Liver (tissue), 9 donors: Measurements from ENCODE around the gene ADAM8. TPM values are rescaled to one million over a fixed set of nuclear protein-coding genes. Genes with fewer than 3 reads are reported as not detected.

ENCODE experiments used
- DNase-seq: peaks from one replicate; pipeline ENCODE4 v3.0.0-alpha.2; 2017; ENCODE audit warnings: low spot score
- H3K27ac ChIP-seq, 2 donors: one replicate each; pipeline ENCODE4 v1.7.0; 2013; ENCODE audit warnings: inconsistent platforms in 2 of 2, low read length in 2 of 2, control low read depth in 1 of 2, low read depth in 1 of 2, mild to moderate bottlenecking in 1 of 2
- H3K27me3 ChIP-seq, 4 donors: one replicate each; pipeline versions ENCODE4 v1.6.1 to v1.7.0; 2013; ENCODE audit warnings: low read length in 3 of 4, inconsistent platforms in 1 of 4, mild to moderate bottlenecking in 1 of 4, moderate library complexity in 1 of 4; ENCODE audit not compliant: control insufficient read depth in 4 of 4, insufficient read depth in 4 of 4
- H3K36me3 ChIP-seq, 4 donors: one replicate each; pipeline versions ENCODE4 v1.6.1 to v1.7.0; 2013; ENCODE audit warnings: low read length in 3 of 4, mild to moderate bottlenecking in 3 of 4, low read depth in 1 of 4, moderate library complexity in 1 of 4; ENCODE audit not compliant: control insufficient read depth in 4 of 4, insufficient read depth in 3 of 4
- H3K4me1 ChIP-seq, 4 donors: one replicate each; pipeline versions ENCODE4 v1.6.1 to v1.7.0; 2013; ENCODE audit warnings: low read length in 3 of 4, mild to moderate bottlenecking in 3 of 4, moderate library complexity in 1 of 4; ENCODE audit not compliant: control insufficient read depth in 4 of 4, insufficient read depth in 4 of 4
- H3K4me3 ChIP-seq, 3 donors: one replicate each; pipeline versions ENCODE4 v1.6.1 to v1.7.0; 2013; ENCODE audit warnings: low read length in 3 of 3, control low read depth in 1 of 3, low read depth in 1 of 3, mild to moderate bottlenecking in 1 of 3
- H3K9ac ChIP-seq, 2 donors: one replicate each; pipeline ENCODE4 v1.7.0; 2013; ENCODE audit warnings: low read length in 2 of 2, mild to moderate bottlenecking in 2 of 2, moderate library complexity in 2 of 2, control low read depth in 1 of 2, low read depth in 1 of 2
- H3K9me3 ChIP-seq, 4 donors: one replicate each; pipeline versions ENCODE4 v1.6.1 to v1.7.0; 2013; ENCODE audit warnings: low read length in 3 of 4; ENCODE audit not compliant: control insufficient read depth in 4 of 4
- ATF3 ChIP-seq: IDR thresholded peaks from 2 replicates; pipeline ENCODE4 v1.6.1; 2016; ENCODE audit warnings: antibody characterized with exemption
- EGR1 ChIP-seq, 2 donors: IDR thresholded peaks; 2 replicates each; pipeline ENCODE4 v1.6.1; 2016 to 2018; ENCODE audit warnings: antibody characterized with exemption in 2 of 2, low read depth in 2 of 2
- FOXA1 ChIP-seq: IDR thresholded peaks from 2 replicates; pipeline ENCODE4 v1.6.1; 2016; ENCODE audit warnings: antibody characterized with exemption
- FOXA2 ChIP-seq: IDR thresholded peaks from 2 replicates; pipeline ENCODE4 v1.6.1; 2016; ENCODE audit warnings: antibody characterized with exemption
- GABPA ChIP-seq, 2 donors: IDR thresholded peaks in 1 of 2; conservative IDR thresholded peaks in 1 of 2; 2 replicates each; pipeline ENCODE4 v1.6.1; 2016; ENCODE audit warnings: antibody characterized with exemption in 2 of 2, mild to moderate bottlenecking in 1 of 2, moderate library complexity in 1 of 2
- HNF4A ChIP-seq, 2 donors: conservative IDR thresholded peaks; 2 replicates each; pipeline ENCODE4 v1.6.1; 2016; ENCODE audit warnings: antibody characterized with exemption in 2 of 2, mild to moderate bottlenecking in 2 of 2
- HNF4G ChIP-seq: IDR thresholded peaks from 2 replicates; pipeline ENCODE4 v1.6.1; 2016; ENCODE audit warnings: antibody characterized with exemption
- JUND ChIP-seq, 2 donors: IDR thresholded peaks; 2 replicates each; pipeline ENCODE4 v1.6.1; 2016; ENCODE audit warnings: antibody characterized with exemption in 2 of 2
- NR2F2 ChIP-seq: IDR thresholded peaks from 2 replicates; pipeline ENCODE4 v1.6.1; 2016; ENCODE audit warnings: antibody characterized with exemption
- RAD21 ChIP-seq, 2 donors: IDR thresholded peaks; 2 replicates each; pipeline ENCODE4 v1.6.1; 2016; ENCODE audit warnings: antibody characterized with exemption in 2 of 2, mild to moderate bottlenecking in 2 of 2
- RXRA ChIP-seq, 2 donors: IDR thresholded peaks; 2 replicates each; pipeline ENCODE4 v1.6.1; 2017 to 2018; ENCODE audit warnings: antibody characterized with exemption in 2 of 2, mild to moderate bottlenecking in 1 of 2
- SP1 ChIP-seq: IDR thresholded peaks from 2 replicates; pipeline ENCODE4 v1.6.1; 2018; ENCODE audit warnings: antibody characterized with exemption, mild to moderate bottlenecking
- TAF1 ChIP-seq: conservative IDR thresholded peaks from 2 replicates; pipeline ENCODE4 v1.6.1; 2016; ENCODE audit warnings: antibody characterized with exemption, mild to moderate bottlenecking
- YY1 ChIP-seq: IDR thresholded peaks from 2 replicates; pipeline ENCODE4 v1.6.1; 2016; ENCODE audit warnings: antibody characterized with exemption, mild to moderate bottlenecking
- ZBTB33 ChIP-seq: IDR thresholded peaks from 2 replicates; pipeline ENCODE4 v1.6.1; 2016; ENCODE audit warnings: antibody characterized with exemption
- WGBS: extraction: QIAGEN DNeasy Blood & Tissue Kit; methylation state at CpG from one replicate; pipeline ENCODE4 v1.1.7; 2013; 5-methylcytosine and 5-hydroxymethylcytosine counted together
- polyA plus RNA-seq, 2 donors: library from polyadenylated mRNA; stranded (reverse) in 1 of 2; unstranded in 1 of 2; fragments of 200-250 nt in 1 of 2; fragments of >200 nt in 1 of 2; fragmentation: Nextera tagmentation in 1 of 2; extraction: Ambion mirVana in 1 of 2; gene quantifications; one replicate each; pipeline versions ENCODE4 v1.2.1 to v1.2.3, GENCODE V29; 2013 to 2015
- total RNA-seq, 2 donors: library from RNA; depleted of rRNA; stranded (reverse); fragments of >200 nt; gene quantifications; one replicate each; pipeline ENCODE4 v1.2.3, GENCODE V29; 2014
- TF ChIP-seq, protein P1 (sequence below): fragments of 150-350 bp; IDR thresholded peaks from 2 replicates; pipeline ENCODE4 v1.5.1; 2017; ENCODE audit warnings: improper control_type of control experiment, low read depth, low read length; ENCODE audit not compliant: missing input control
- TF ChIP-seq, protein P2 (sequence below): IDR thresholded peaks from 2 replicates; pipeline ENCODE4 v1.6.1; 2016; ENCODE audit warnings: antibody characterized with exemption, mild to moderate bottlenecking
- TF ChIP-seq, protein P3 (sequence below): IDR thresholded peaks from 2 replicates; pipeline ENCODE4 v1.6.1; 2016; ENCODE audit warnings: antibody characterized with exemption
- donor health status: healthy.
- donor health status: healthy.
- donor health status: healthy.
- donor health status: healthy.
- donor health status: healthy.

The ADAM8 gene
- total and polyA plus RNA-seq, 4 donors, result 1.3 to 6.9 (median 3.7) TPM

GRCh38 chr10:133279326-133280226 is 2.9 kb upstream of the ADAM8 start:
- no peak for DNase-seq
- Histone ChIP-seq H3K27me3 (no peaks in the 10 kb centered on the region), H3K9me3 (no peaks in the 10 kb centered on the region), H3K4me3 (no peak overlapping the region), H3K27ac (peak overlapping the region; percentile 64 to 84), H3K9ac (no peak overlapping the region), H3K36me3 (peaks cover 16 to 45% (median 25%) of the 10 kb centered on the region in 4 donors), H3K4me1 (peaks cover 12 to 36% (median 27%) of the 10 kb centered on the region in 4 donors)
- WGBS, result 84% methylated on average over 24 of the region's 24 CpGs
- no peak for TF ChIP-seq JUND (IDR thresholded peaks at IDR 0.05)
- TF ChIP-seq, protein P1, sequence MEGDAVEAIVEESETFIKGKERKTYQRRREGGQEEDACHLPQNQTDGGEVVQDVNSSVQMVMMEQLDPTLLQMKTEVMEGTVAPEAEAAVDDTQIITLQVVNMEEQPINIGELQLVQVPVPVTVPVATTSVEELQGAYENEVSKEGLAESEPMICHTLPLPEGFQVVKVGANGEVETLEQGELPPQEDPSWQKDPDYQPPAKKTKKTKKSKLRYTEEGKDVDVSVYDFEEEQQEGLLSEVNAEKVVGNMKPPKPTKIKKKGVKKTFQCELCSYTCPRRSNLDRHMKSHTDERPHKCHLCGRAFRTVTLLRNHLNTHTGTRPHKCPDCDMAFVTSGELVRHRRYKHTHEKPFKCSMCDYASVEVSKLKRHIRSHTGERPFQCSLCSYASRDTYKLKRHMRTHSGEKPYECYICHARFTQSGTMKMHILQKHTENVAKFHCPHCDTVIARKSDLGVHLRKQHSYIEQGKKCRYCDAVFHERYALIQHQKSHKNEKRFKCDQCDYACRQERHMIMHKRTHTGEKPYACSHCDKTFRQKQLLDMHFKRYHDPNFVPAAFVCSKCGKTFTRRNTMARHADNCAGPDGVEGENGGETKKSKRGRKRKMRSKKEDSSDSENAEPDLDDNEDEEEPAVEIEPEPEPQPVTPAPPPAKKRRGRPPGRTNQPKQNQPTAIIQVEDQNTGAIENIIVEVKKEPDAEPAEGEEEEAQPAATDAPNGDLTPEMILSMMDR, result no peak
- no peak for TF ChIP-seq SP1
- no peak for TF ChIP-seq EGR1 (IDR thresholded peaks at IDR 0.05; ENCODE audit: low read depth in 2 of 2)
- TF ChIP-seq HNF4A (conservative IDR thresholded peaks at IDR 0.05), result no peak
- TF ChIP-seq FOXA2, result no peak
- TF ChIP-seq, protein P2, sequence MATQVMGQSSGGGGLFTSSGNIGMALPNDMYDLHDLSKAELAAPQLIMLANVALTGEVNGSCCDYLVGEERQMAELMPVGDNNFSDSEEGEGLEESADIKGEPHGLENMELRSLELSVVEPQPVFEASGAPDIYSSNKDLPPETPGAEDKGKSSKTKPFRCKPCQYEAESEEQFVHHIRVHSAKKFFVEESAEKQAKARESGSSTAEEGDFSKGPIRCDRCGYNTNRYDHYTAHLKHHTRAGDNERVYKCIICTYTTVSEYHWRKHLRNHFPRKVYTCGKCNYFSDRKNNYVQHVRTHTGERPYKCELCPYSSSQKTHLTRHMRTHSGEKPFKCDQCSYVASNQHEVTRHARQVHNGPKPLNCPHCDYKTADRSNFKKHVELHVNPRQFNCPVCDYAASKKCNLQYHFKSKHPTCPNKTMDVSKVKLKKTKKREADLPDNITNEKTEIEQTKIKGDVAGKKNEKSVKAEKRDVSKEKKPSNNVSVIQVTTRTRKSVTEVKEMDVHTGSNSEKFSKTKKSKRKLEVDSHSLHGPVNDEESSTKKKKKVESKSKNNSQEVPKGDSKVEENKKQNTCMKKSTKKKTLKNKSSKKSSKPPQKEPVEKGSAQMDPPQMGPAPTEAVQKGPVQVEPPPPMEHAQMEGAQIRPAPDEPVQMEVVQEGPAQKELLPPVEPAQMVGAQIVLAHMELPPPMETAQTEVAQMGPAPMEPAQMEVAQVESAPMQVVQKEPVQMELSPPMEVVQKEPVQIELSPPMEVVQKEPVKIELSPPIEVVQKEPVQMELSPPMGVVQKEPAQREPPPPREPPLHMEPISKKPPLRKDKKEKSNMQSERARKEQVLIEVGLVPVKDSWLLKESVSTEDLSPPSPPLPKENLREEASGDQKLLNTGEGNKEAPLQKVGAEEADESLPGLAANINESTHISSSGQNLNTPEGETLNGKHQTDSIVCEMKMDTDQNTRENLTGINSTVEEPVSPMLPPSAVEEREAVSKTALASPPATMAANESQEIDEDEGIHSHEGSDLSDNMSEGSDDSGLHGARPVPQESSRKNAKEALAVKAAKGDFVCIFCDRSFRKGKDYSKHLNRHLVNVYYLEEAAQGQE, result no peak
- TF ChIP-seq GABPA (IDR thresholded peaks at IDR 0.05 in 1 of 2, conservative IDR thresholded peaks at IDR 0.05 in 1 of 2), result no peak
- no peak for TF ChIP-seq RAD21 (IDR thresholded peaks at IDR 0.05)
- TF ChIP-seq, protein P3, sequence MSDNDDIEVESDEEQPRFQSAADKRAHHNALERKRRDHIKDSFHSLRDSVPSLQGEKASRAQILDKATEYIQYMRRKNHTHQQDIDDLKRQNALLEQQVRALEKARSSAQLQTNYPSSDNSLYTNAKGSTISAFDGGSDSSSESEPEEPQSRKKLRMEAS, result no peak
- TF ChIP-seq FOXA1, result no peak
- TF ChIP-seq ZBTB33, result no peak
- no peak for TF ChIP-seq ATF3
- TF ChIP-seq HNF4G, result no peak
- no peak for TF ChIP-seq YY1
- no peak for TF ChIP-seq NR2F2
- no peak for TF ChIP-seq RXRA (IDR thresholded peaks at IDR 0.05)
- no peak for TF ChIP-seq TAF1
